ENCODE measurements around the gene PRM2.

The PRM2 gene, protein sequence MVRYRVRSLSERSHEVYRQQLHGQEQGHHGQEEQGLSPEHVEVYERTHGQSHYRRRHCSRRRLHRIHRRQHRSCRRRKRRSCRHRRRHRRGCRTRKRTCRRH

DNA sequence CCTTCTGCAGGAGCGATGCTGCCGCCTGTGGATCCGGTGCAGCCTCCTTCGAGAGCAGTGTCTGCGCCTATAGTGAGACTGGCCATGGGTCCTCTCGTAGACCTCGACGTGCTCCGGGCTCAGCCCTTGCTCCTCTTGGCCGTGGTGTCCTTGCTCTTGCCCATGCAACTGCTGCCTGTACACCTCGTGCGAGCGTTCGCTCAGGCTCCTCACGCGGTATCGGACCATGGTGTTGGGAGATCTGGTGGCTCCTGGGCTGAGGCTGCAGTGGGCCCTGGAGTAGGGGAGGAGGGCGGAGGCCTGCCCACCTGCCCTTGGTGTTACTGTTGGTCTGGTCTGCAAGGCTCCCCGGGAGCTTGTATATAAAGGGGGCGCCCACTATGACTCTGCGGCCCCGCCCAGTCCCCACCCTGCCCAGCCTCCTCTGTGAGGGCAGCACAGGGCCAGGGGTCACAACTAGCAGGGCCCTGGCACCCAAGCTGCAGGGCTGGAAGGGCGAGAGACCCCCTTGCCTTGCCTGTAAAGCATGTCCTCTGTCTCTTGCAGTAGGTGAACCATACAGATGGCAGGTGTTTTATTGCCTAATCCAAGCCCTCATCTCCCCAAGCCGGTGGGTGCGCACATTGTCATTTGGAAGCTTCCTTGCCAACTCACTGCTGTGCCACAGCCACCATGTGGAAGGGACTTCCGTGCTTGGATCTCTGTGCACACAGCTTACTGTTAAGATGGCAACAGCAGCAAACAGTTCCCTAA, at the start of gene PRM2:
Gene PRM2, minus strand, starts transcription at position 338 of the 753 bp plus-strand sequence. Its CDS starts 110 bp downstream, at position 228.
- DNase-seq, result no peak

DNA sequence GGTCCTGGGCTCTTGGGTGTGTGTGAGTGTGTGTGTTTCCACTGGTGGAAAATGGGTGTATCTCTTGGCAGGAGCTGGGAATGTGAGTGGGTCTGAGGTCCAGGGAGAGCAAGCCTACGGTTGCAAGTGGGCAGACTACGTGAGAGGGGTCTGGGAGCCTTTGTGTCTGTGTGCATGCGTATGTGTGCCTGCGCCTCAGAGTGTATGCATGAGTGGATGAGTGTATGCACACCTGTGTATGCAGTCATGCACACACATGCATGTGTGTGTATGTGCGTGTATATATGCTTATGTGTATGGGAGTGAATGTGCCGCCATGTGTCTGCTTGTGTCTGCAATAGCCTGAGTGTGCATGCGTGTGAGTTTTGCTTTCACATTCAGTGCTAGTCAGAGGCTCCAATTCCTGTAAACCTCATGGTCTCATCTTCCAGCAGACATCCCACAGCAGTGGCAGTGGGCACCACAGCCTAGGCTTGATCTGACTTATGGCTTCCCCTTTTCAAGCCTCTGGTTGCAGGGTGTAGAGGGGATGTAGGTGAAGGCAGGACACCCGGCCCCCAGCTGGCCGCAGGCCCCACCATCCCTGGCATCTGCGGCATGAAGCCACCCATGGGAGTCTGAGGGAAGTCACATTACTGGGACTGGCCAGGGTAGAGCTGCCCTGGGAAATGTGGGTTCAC, 49.3 kb upstream of the PRM2 start:
- DNase-seq, result no peak

DNA sequence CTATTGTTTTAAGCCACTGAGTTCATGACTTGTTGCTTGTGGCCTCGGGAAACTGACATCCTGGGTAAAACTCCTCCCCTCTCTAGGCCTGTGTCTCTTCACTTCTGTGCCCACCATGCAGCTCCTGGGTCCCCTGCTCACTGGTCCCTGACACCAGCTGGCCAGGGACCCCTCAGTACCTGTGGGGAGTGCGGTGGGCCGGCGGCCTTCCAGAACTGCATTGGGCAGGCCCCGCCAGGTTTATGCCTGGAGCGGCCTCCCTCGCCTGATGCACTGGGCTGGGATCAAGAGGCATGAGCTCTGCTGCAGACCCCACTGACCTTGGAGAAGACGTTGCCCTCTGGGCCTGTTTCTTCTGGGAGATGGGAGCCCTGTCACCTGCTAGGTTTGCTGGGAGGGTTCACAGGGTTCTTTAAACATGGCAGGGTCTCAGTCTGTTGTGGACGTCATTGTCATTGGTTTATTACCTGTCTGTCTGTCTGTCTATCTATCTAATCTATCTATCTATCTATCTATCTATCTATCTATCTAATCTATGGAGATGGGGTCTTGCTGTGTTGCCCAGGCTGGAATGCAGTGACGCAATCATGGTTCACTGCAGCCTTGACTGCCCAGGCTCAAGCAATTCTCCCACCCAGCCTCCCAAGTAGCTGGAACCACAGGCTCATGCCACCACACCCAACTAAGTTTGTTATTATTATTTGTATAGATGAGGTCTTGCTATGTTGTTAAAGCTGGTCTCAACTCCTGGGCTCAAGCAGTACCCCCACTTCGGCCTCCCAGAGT, 47.5 kb upstream of the PRM2 start:
- no peak for DNase-seq

DNA sequence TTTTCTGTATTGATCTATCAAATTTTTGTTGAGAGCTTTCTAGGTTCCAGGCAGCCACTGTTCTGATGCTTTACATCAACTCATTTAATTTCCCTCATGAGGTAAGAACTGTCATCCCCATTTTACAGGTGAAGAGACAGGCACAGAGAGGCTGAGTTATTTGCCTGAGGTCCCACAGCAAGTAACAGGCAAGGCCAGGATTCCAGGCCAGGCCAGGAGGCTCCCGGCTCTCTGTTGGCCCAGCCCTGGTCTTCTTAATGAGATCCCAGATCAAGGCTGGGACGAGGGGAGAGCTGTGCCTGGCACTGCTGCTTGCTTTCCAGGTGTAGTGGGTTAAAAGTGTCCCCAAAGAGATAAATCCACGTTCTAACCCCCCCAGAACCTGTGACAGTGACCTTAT, 46.5 kb upstream of the PRM2 start:
- no peak for DNase-seq

DNA sequence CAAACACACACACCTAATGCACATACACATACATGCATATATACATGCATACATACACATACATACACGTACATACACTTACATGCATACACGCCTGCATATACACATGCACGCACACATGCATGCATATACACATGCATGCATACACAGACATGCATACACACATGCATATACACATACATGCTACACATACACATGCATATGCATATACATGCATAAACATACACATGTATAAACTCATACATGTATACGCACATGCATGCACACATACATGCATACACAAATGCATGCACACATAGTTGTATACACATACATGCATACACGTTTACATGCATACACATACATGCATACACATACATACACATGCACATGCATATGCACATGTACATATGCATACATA, 45.4 kb upstream of the PRM2 start:
- DNase-seq, result no peak

DNA sequence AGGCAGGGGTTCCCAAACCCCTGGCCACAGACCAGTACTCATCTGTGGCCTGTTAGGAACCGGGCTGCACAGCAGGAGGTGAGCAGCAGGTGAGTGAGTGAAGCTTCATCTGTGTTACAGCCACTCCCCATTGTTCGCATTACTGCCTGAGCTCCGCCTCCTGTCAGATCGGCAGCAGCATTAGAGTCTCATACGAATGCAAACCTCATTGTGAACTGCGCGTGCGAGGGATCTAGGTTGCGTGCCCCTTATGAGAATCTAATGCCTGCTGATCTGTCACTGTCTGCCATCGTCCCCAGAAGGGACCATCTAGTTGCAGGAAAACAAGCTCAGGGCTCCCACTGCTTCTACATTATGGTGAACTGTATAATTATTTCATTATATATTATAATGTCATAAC, 43.9 kb upstream of the PRM2 start:
- no peak for DNase-seq

DNA sequence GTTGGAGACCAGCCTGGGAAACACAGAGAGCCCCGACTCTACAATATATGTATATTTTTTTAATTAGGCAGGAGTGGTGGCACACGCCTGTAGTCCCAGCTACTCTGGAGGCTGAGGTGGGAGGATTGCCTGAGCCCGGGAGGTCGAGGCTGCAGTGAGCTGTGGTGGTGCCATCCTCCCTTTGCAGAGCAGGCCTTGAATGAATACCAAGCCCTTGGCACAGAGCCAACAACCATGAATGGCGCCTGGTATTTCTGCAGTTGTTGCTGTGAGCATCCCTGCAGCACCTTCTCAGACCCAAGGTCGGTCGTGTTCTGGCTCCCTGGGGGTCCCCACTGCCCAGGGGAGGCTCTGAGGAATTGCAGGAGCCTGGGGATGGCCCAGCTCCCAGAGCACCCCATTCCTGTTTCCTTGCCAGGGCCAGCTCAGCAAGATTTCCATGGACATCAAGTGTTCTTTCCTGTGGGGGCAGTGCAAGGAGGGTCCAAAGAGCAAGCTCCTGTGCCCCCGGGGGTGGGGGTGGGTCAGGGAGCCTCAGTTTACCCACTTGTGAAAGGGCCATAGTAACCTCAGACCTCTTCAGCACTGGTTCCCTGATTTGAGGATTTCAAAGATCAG, 43.4 kb upstream of the PRM2 start:
- no peak for DNase-seq

DNA sequence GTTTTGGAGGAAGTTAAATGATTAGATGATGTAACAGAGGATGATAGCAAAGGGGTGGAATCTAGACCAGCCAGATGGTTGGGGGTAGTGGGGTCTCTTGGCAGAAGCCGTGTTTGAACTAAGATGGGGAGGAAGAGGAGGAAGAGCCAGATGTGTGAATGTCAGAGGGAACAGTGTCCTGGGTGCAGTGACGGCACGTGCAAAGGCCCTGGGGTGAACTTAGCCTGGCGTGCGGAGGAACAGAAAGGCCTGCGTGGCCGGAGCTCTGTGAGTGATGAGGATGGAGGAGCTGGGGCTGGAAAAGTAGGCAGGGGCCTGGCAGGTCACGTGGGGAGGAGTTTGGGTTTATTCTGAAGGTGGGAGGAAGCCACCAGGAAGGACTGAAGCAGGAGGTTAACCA, 42.5 kb upstream of the PRM2 start:
- no peak for DNase-seq

DNA sequence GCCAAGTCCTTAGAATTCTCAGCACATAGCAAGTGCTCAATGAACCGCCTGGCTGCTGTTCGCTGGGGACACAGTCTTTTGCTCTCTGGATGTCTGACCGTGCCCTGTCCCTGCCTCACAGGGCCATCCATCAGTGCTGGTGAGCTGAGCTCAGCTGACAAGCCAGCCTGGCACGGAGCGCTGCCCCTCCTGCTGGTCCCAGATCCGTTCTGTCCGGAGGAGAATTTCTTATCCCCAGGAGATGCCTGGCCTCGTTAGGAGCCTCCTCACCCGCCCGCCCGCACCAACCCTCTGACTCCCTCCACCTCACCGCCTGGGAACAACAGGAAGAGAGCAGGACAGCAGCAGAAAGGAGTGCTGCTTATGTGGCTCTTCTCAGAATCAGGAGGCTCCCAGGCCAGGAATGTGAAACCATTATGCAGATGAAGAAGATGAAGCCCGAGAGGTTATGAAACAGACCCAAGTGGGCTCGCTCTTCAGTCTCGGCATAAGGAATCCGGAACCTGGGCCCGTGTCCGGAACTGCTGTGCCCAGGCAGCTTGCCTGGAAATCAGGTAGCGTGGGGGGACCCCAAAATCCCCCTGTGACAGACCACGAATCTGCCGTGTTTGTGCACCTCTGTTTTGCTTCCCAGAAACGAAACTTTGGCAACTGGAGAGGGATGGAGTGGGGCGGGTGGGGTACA, 40.2 kb upstream of the PRM2 start:
- DNase-seq, result no peak

DNA sequence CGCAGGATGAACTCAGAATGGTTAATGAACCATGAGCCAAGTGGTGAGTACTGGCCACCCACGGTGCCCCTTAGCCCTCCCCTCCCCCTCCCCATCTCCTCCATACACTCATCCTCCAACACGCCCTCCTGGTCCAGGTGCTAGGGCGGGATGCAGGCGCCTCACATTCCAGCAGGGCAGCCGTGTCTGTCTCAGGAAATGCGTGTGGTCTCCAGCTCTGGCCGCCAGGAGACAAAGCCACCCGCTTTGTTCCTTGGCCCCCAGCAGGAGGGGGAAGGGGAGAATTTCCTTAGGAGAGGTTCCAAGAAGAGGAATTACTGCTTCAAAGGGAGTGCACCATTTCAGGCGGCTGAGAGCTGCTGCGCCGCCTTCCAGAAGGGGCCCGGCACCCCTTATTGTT, 39.2 kb upstream of the PRM2 start:
- no peak for DNase-seq

DNA sequence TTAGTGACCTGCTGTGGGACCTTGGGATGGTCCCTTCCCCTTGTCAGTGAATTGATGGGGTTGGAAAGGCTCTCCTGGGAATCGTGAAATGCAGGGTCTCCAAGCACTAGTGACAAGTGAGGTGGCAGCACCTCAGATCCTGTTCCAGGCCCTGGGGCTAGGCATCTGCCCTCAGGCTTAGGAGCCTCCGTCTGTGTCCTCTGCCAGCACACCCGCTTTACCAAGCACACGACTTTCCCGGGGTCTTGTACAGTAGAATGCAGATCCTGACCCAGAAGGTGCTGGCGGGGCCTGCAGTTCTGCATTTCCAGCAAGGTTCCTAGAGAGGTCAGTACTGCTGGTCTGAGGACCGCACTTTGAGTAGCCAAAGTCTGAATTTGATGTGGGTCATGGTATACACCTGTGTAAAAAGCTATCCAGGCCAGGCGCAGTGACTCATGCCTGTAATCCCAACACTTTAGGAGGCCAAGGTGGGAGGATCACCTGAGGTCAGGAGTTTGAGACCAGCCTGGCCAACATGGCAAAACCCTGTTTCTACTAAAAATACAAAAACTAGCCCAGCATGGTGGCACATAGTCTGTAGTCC, 38.1 kb upstream of the PRM2 start:
- DNase-seq, result no peak

DNA sequence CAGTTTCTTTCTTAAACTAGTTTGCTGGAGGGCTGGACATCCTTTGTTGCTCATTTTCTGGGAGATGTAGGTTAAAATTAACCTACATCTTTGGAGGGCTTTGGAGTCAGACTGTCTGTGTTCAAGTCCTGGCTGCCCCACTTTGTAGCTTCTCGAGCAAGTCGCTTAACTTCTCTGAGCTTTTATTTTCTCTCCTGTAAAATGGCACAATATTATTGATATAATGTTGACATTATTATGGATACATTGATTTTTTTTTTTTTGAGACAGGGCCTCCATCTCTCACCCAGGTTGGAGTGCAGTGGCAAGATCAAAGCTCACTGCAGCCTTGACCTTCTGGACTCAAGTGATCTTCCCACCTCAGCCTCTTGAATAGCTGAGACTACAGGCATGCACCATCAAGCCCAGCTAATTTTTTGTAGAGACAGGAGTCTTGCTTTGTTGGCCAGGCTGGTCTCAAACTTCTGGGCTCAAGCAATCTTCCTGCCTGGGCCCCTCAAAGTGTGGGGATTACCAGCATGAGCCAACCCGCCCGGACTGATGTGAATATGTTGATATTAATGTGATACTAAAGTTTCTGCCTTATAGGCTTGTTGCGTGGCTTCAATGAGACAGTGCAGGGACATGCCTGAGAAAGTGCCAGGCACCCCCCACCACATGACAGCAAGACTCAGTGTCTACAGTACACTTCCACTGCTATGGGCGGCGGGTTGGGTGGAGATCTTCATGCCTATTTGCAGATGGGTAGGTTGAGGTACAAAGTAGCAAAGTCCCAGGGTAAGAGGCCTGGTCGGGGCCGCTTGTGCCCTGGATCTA, 37.4 kb upstream of the PRM2 start:
- DNase-seq, result no peak

DNA sequence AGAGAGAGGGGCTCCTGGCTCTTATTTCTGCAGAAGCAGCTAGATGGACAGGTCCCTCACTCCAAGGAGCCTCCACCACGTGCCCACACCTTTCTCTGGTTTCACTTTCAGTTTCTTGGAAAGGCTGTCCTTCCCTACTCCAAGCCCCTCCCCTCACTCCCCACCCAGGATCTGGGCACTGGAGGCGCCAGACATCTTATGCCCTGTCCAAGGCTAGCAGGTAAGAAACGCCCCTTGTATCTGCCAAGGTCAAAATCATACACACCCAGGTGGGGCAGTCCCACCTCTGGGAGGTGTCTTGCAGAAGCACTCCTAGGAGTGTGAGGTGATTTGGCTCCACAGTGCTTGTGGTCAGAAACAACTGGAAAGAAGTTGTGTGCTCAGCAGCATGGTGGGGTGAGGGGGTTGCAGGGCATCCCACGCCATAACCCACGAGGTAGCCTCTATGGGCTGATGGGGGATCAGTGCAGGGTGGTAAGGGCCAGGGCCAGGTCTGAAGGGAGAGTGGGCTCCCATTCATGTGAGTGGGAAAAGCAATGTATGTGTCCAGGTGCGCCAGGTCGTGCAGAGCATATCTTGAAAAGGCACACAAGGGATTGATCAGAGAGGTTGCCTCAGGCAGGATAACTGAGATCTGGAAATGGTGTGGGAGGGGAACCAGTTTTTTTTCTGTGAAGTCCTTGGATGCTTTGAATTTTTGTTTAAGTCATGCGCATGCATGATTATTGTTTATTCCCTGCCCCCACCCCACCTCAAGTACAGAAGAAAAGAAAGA, 36.6 kb upstream of the PRM2 start:
- no peak for DNase-seq

DNA sequence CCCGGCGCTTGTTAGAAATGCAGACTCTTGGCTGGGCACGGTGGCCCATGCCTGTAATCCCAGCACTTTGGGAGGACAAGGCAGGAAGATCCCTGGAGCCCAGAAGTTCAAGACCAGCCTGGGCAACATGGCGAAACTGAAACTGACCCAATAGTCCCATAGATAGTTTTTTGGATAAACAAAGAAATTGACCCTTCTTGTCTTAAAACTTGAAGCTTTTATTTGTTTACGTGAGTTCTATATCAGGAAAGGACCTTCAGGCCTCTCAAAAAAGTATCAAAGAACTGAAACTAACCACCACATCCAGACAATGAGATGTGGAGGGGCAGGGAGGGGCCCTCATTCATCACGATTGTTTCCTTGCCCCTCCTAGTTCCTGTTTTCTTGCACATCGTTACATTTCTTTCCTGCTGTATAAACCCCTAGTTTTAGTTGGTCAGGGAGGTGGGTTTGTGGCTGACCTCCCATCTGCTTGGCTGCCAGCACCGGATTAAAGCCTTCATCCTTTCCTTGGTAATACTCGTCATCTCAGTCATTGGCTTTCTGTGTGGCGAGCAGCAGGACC, 34.8 kb upstream of the PRM2 start:
- no peak for DNase-seq

DNA sequence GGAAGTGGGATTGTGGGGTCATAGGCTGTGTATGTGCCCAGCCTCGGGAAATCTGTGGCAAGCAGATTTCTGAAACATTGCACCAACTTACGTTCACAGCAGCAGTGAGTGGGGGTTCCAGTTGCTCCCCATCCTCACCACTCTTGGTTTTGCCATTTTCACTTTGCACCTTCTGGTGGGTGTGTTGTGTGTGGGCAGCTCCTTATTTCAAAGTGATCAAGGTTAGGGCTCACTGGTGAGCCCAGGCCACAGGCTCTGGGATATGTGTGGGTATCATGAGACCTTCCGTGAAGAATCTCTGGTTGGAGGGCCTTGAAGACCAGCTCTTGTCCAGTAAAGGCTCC, 34.3 kb upstream of the PRM2 start:
- DNase-seq, result no peak

DNA sequence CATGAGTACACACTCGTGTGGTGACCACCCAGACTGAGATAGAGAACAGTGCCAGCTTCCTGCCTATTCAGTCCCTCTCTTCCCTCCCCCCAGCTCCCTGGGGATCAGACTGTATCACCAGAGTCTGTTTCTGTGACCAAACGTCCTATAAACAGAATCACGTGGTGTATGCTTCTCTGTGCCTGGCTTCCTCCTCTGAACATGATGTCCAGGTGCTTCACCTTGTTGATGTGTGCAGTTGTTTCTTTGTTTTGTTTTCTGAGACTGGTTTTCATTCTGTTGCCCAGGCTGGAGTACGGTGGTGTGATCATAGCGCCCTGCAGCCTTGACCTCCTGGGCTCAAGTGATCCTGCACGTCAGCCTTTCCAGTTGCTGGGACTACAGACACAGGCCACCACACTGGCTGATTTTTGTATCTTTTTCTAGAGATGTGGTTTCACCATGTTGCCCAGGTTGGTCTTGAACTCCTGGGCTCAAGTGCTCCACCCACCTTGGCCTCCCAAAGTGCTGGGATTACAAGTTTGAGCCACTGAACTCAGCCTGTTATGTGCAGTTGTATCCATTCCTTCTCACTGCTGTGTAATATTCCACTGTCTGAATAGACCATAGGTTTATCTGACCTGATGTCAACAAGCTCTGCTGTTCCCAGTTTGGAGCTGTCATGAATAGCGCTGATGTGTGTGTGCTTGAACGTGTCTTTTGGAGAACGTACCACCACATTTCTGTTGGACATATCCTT, 33.8 kb upstream of the PRM2 start:
- DNase-seq, result no peak

DNA sequence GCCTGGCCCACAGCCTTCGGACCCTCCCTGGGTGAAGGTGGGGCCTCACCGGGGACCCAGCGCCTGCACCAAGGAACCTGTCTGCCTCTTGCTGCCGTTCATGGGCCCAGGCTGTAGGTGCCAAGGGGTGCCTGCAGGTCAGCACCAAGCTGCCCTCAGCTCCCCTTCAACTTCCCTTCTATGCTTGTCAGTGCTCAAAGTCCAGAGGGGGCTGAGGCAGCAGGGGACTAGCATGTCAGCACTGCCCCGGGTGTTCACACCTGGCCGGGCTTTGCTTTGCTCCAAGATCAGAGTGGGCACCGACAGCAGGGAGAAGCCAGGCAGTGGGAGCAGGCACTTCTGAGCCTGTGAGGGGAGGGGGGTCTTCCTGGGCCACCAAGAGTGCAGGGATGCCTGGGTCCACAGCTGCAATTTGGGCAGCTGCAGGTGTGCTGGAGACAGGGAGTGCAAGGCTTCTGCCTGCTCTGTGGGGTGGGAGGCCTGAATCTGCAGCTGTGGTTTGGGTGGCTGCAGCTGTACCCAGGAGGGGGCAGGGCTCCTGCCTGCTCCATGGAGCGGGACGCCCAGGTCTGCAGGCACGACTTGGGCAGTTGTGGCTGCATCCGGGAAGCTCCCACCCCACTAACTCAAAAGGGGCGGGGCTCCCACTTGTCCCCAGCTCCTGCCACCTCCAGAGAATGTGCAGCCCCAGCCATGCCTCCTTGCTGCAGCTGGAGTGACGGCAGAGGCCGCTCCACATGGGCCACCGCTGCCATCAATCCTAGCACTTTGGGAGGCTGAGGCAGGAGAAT, 32.4 kb upstream of the PRM2 start:
- no peak for DNase-seq

DNA sequence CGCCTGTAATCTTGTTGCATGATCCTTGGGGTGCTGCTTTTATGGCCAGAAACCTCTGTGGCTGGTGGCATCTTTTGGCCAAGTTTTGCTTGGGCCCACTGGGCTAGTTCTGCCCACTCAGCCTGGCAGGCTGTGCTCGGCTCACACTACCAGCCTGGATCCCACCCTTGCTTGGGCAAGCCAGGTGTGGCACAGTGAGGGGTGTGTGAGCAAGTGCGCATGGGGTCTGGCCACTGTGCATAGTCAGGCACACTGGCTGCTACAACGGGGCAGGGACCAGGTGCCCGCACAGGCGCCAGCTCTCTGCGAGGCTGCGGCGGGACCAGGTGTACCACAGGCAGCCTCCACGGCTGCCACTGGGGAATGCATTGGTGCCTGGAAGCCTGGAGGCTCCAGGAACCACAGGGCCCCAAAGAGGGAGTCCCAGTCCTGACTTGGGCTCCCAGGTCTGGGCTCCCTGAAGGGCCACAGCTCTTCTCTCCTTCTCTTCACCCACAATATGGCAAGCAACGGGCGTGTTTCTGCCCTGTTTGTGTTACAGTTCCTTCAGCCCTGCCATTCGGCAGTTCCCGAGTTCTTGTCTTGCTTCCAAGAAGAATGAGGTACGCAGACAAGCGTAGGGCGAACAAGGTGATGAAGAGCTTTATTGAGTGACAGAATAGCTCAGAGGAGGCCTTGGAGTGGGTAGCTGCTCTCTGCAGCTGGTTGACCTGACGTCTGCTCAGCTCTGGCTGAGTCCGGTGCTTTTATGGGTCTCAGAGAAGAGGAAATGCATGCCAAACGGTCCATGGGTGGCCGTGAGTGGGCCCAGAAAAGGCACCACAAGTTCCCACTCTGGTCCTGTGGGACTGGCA, 31.6 kb upstream of the PRM2 start:
- DNase-seq, result no peak

Data from NCI-H748 treated with DMSO at 0.1 percent for 48 hours (cell line).